ENCODE measurements around the gene OPCML. TPM values are rescaled to one million over a fixed set of nuclear protein-coding genes. Genes with fewer than 3 reads are reported as not detected.

Gene OPCML
- total and polyA plus RNA-seq, 2 of the 13 experiments (the other 11 are each of a cell fraction or from before 2014, with no cell fraction given), result not detected

DNA sequence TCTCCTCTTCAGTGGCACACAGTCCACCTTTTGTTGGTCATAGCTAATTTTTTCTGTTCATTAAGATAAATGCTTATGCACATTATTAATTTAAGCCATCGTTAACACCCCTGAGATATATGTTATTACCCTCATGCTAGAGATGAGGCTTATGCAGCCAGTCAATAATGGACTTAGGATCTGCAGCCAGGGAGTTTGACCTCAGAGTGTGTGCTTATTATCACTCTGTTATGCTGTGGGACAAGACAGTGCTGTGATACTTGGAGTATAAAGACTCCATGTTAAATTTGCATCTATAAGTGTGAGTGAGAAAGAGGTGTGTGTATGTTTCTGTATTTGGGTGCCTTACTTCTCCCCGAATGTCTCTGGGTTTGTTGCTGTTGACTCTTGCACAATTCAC, 969.3 kb downstream of the OPCML start:
- no peak overlapping the region for H3K4me2 ChIP-seq (ENCODE audit: low read depth, low read length)
- WGBS (ENCODE audit: low lambda C conversion rate), result 0% methylated on average over 2 of the region's 2 CpGs
- DNase-seq (ENCODE audit: low spot score) (no peak), FAIRE-seq (no peak), ATAC-seq (no peak)
- TF ChIP-seq RELA (CRISPR knock-in tag; IDR thresholded peaks at IDR 0.05) (no peak), GTF2F1 (IDR thresholded peaks at IDR 0.05; ENCODE audit: low read length) (no peak), ZNF343 (CRISPR knock-in tag; IDR thresholded peaks at IDR 0.05) (no peak), ZMYM3 (CRISPR knock-in tag; IDR thresholded peaks at IDR 0.05) (no peak), WIZ (CRISPR knock-in tag; IDR thresholded peaks at IDR 0.05) (no peak), TBL1XR1 (IDR thresholded peaks at IDR 0.05; ENCODE audit: borderline replicate concordance, low read length, partially characterized antibody) (no peak), DMAP1 (CRISPR knock-in tag; IDR thresholded peaks at IDR 0.05) (no peak), GTF3A (CRISPR knock-in tag; conservative IDR thresholded peaks at IDR 0.05) (no peak), SNRNP70 (IDR thresholded peaks at IDR 0.05; ENCODE audit: low read depth, low read length) (no peak)
- TF ChIP-seq, protein P1, sequence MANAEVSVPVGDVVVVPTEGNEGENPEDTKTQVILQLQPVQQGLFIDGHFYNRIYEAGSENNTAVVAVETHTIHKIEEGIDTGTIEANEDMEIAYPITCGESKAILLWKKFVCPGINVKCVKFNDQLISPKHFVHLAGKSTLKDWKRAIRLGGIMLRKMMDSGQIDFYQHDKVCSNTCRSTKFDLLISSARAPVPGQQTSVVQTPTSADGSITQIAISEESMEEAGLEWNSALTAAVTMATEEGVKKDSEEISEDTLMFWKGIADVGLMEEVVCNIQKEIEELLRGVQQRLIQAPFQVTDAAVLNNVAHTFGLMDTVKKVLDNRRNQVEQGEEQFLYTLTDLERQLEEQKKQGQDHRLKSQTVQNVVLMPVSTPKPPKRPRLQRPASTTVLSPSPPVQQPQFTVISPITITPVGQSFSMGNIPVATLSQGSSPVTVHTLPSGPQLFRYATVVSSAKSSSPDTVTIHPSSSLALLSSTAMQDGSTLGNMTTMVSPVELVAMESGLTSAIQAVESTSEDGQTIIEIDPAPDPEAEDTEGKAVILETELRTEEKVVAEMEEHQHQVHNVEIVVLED (CRISPR knock-in tag; IDR thresholded peaks at IDR 0.05; ENCODE audit: borderline replicate concordance), result no peak
- TF ChIP-seq, protein P2, sequence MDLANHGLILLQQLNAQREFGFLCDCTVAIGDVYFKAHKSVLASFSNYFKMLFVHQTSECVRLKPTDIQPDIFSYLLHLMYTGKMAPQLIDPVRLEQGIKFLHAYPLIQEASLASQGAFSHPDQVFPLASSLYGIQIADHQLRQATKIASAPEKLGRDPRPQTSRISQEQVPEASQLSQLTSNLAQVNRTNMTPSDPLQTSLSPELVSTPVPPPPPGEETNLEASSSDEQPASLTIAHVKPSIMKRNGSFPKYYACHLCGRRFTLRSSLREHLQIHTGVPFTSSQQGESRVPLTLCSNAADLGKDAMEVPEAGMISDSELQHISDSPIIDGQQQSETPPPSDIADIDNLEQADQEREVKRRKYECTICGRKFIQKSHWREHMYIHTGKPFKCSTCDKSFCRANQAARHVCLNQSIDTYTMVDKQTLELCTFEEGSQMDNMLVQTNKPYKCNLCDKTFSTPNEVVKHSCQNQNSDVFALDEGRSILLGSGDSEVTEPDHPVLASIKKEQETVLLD (CRISPR knock-in tag; IDR thresholded peaks at IDR 0.05; ENCODE audit: low read depth), result no peak
- H3K36me3 ChIP-seq (replicated peaks in 1 of 2; ENCODE audit: control insufficient read depth in 1 of 2, insufficient read depth in 2 of 2, low read length in 2 of 2), result no peaks in the 10 kb centered on the region
- H2AFZ ChIP-seq (ENCODE audit: low read length), result no peak overlapping the region
- H3K27ac ChIP-seq (ENCODE audit: extremely low read length, insufficient read depth, low read length), result no peak overlapping the region
- H3K9me3 ChIP-seq (ENCODE audit: low read length), result peaks cover 96% of the 10 kb centered on the region
- H4K20me1 ChIP-seq (ENCODE audit: insufficient read depth, low read length), result no peaks in the 10 kb centered on the region
- no peaks in the 10 kb centered on the region for H3K79me2 ChIP-seq (ENCODE audit: insufficient read depth, low read length)
- no peak overlapping the region for H3K4me3 ChIP-seq (replicated peaks in 1 of 3; ENCODE audit: insufficient read depth in 1 of 3, low read depth in 2 of 3, low read length in 3 of 3)
- H3K27me3 ChIP-seq (ENCODE audit: control insufficient read depth in 1 of 2, insufficient read depth in 2 of 2, low read length in 2 of 2), result no peaks in the 10 kb centered on the region
- no TSS peak for BruUV-seq (replicated peaks)
- no peaks in the 10 kb centered on the region for H3K4me1 ChIP-seq (ENCODE audit: insufficient read depth, low read length)
- in situ Hi-C loops (cut with HindIII; ENCODE audit: extremely low pct_ligation_motif_present, low pct_unique_long_range_greater_than_20kb) (no loop called here), intact Hi-C loops (cut with micrococcal nuclease; ENCODE audit: unreplicated experiment) (no loop called here)
- no peak overlapping the region for H3K9ac ChIP-seq (ENCODE audit: insufficient read depth, low read depth, low read length)
- ChIA-PET CTCF (ENCODE audit: low intra/inter-chr PET ratio, low total read pairs) (no interaction called here), POLR2A (no interaction called here)

Data from HepG2 (cell line).